Esophagus muscularis mucosa (tissue), 4 donors: Measurements from ENCODE around the gene CPLX1. TPM values are rescaled to one million over a fixed set of nuclear protein-coding genes. Genes with fewer than 3 reads are reported as not detected.

Experiments
- DNase-seq: peaks from one replicate; pipeline ENCODE4 v3.0.0-alpha.2; 2017; ENCODE audit errors: extremely low spot score
- H3K27ac ChIP-seq, 4 donors: fragments of 200-600 bp; sonication (generic); replicated peaks in 1 of 4; 1 replicate in 3 of 4; 2 replicates in 1 of 4; pipeline ENCODE4 v1.5.1; 2016 to 2019; ENCODE audit warnings: mild to moderate bottlenecking in 1 of 4
- H3K27me3 ChIP-seq, 4 donors: fragments of 200-600 bp; sonication (generic); one replicate each; pipeline versions ENCODE4 v1.5.1 to v1.6.0; 2016 to 2019
- H3K36me3 ChIP-seq, 4 donors: fragments of 200-600 bp; sonication (generic); one replicate each; pipeline ENCODE4 v1.5.1; 2016 to 2019
- H3K4me1 ChIP-seq, 4 donors: fragments of 200-600 bp; sonication (generic); one replicate each; pipeline ENCODE4 v1.5.1; 2016 to 2019
- H3K4me3 ChIP-seq, 4 donors: fragments of 200-600 bp; sonication (generic); 1 replicate in 2 of 4; 2 replicates in 2 of 4; pipeline ENCODE4 v1.5.1; 2016 to 2019; ENCODE audit warnings: mild to moderate bottlenecking in 4 of 4, moderate library complexity in 1 of 4
- H3K9me3 ChIP-seq, 4 donors: fragments of 200-600 bp; sonication (generic); 1 replicate in 3 of 4; 2 replicates in 1 of 4; pipeline ENCODE4 v1.5.1; 2016 to 2019
- EP300 ChIP-seq: sonication (generic); formaldehyde crosslinking; IDR thresholded peaks from one replicate; pipeline ENCODE4 v1.6.1; 2017; ENCODE audit warnings: antibody characterized with exemption
- POLR2A ChIP-seq: fragments of 450-650 bp; IDR thresholded peaks from one replicate; pipeline ENCODE4 v1.6.1; 2017; ENCODE audit warnings: antibody characterized with exemption, moderate library complexity, mild to moderate bottlenecking, low read depth
- POLR2AphosphoS5 ChIP-seq, 2 donors: sonication (generic); formaldehyde crosslinking; IDR thresholded peaks; one replicate each; pipeline ENCODE4 v1.6.1; 2017; ENCODE audit warnings: antibody characterized with exemption in 2 of 2
- WGBS: methylation state at CpG from one replicate; pipeline ENCODE4 v1.1.5; 2018; 5-methylcytosine and 5-hydroxymethylcytosine counted together
- intact Hi-C: fragments of 100-400 bp; cut with DNase I; formaldehyde crosslinking; loops from one replicate; pipeline ENCODE4 v1.15.1; 2023
- total RNA-seq, 4 donors: library from RNA; depleted of rRNA; stranded (reverse); fragments of >200 nt; gene quantifications; one replicate each; pipeline versions ENCODE4 v1.1.0 to v1.2.1, GENCODE V29; 2016
- TF ChIP-seq, protein P1 (sequence below), 3 experiments: fragments of 200-600 bp in 2 of 3; fragments of 450-650 bp in 1 of 3; sonication (generic) in 2 of 3; IDR thresholded peaks; one replicate each; pipeline ENCODE4 v1.5.1; 2017 to 2019; ENCODE audit warnings: antibody characterized with exemption in 3 of 3, mild to moderate bottlenecking in 2 of 3, moderate library complexity in 1 of 3

The CPLX1 gene
- total RNA-seq, 4 donors from 2014 or later, result 1.1 to 1.6 (median 1.3) TPM

- no peak for DNase-seq
- intact Hi-C loops, result no loop called here
Measured at GRCh38 chr4:822361-823175, 3.4 kb downstream of the CPLX1 start.

GRCh38 chr4:821631-822030, 4.3 kb downstream of the CPLX1 start:
- WGBS, result 73% methylated on average over 11 of the region's 16 CpGs
- Histone ChIP-seq H3K9me3 (peaks cover 0 to 6% (median 5%) of the 10 kb centered on the region in 4 donors), H3K27ac (no peak overlapping the region), H3K4me1 (peaks cover 12 to 19% (median 17%) of the 10 kb centered on the region in 4 donors), H3K4me3 (no peak overlapping the region), H3K27me3 (peaks cover 3 to 93% (median 28%) of the 10 kb centered on the region in 4 donors), H3K36me3 (no peaks in the 10 kb centered on the region)
- DNase-seq, result no peak
- TF ChIP-seq EP300 (no peak), POLR2AphosphoS5 (IDR thresholded peaks at IDR 0.05) (no peak), POLR2A (no peak)
- TF ChIP-seq, protein P1, sequence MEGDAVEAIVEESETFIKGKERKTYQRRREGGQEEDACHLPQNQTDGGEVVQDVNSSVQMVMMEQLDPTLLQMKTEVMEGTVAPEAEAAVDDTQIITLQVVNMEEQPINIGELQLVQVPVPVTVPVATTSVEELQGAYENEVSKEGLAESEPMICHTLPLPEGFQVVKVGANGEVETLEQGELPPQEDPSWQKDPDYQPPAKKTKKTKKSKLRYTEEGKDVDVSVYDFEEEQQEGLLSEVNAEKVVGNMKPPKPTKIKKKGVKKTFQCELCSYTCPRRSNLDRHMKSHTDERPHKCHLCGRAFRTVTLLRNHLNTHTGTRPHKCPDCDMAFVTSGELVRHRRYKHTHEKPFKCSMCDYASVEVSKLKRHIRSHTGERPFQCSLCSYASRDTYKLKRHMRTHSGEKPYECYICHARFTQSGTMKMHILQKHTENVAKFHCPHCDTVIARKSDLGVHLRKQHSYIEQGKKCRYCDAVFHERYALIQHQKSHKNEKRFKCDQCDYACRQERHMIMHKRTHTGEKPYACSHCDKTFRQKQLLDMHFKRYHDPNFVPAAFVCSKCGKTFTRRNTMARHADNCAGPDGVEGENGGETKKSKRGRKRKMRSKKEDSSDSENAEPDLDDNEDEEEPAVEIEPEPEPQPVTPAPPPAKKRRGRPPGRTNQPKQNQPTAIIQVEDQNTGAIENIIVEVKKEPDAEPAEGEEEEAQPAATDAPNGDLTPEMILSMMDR (IDR thresholded peaks at IDR 0.05), result no peak
- intact Hi-C loops, result no loop called here

More at GRCh38 chr4:822361-823175, 3.4 kb downstream of the CPLX1 start:
- no peak overlapping the region for H3K27ac ChIP-seq
- peaks cover 3 to 96% (median 37%) of the 10 kb centered on the region in 4 donors for H3K27me3 ChIP-seq
- no peaks in the 10 kb centered on the region for H3K36me3 ChIP-seq
- 57% methylated on average over 17 of the region's 24 CpGs for WGBS
- no peak for TF ChIP-seq EP300
- peaks cover 17 to 27% (median 24%) of the 10 kb centered on the region in 4 donors for H3K4me1 ChIP-seq
- peaks cover 0 to 6% (median 5%) of the 10 kb centered on the region in 4 donors for H3K9me3 ChIP-seq
- H3K4me3 ChIP-seq, result no peak overlapping the region

GRCh38 chr4:821181-821591, 4.7 kb downstream of the CPLX1 start:
- peaks cover 10 to 16% (median 14%) of the 10 kb centered on the region in 4 donors for H3K4me1 ChIP-seq
- H3K27ac ChIP-seq, result no peak overlapping the region
- DNase-seq, result no peak
- TF ChIP-seq POLR2A (no peak), EP300 (no peak), POLR2AphosphoS5 (IDR thresholded peaks at IDR 0.05) (no peak)
- TF ChIP-seq, protein P1 (IDR thresholded peaks at IDR 0.05), result no peak
- peaks cover 3 to 91% (median 25%) of the 10 kb centered on the region in 4 donors for H3K27me3 ChIP-seq
- peaks cover 0 to 6% (median 5%) of the 10 kb centered on the region in 4 donors for H3K9me3 ChIP-seq
- intact Hi-C loops, result no loop called here
- H3K4me3 ChIP-seq, result no peak overlapping the region
- H3K36me3 ChIP-seq, result no peaks in the 10 kb centered on the region
- WGBS, result 77% methylated on average over 21 of the region's 22 CpGs

GRCh38 chr4:820230-821172, 5.4 kb downstream of the CPLX1 start:
- H3K4me1 ChIP-seq, result peaks cover 7 to 12% (median 10%) of the 10 kb centered on the region in 4 donors
- no peak overlapping the region for H3K27ac ChIP-seq
- TF ChIP-seq, protein P1 (IDR thresholded peaks at IDR 0.05), result no peak
- no peak for TF ChIP-seq POLR2AphosphoS5 (IDR thresholded peaks at IDR 0.05)
- no peak for TF ChIP-seq POLR2A
- TF ChIP-seq EP300, result no peak
- WGBS, result 87% methylated on average over 16 of the region's 24 CpGs
- H3K36me3 ChIP-seq, result no peaks in the 10 kb centered on the region
- DNase-seq, result no peak
- H3K27me3 ChIP-seq, result peaks cover 3 to 87% (median 23%) of the 10 kb centered on the region in 4 donors
- H3K4me3 ChIP-seq, result no peak overlapping the region
- peaks cover 0 to 6% (median 5%) of the 10 kb centered on the region in 4 donors for H3K9me3 ChIP-seq
- intact Hi-C loops, result no loop called here
